ENCODE measurements around the gene NRXN3.

Gene NRXN3

GRCh38 chr14:79037106-79037505, 866.9 kb downstream of the NRXN3 start:
- no peak for DNase-seq

- no peak for DNase-seq
Measured at GRCh38 chr14:79037593-79037992, 867.4 kb downstream of the NRXN3 start.

GRCh38 chr14:79040790-79041189, 870.6 kb downstream of the NRXN3 start:
- DNase-seq: no peak

- DNase-seq: no peak
Measured at GRCh38 chr14:79043194-79043889, 873.2 kb downstream of the NRXN3 start.

- no peak for DNase-seq
Measured at GRCh38 chr14:79044894-79045624, 874.9 kb downstream of the NRXN3 start.

- no peak for DNase-seq
Measured at GRCh38 chr14:79050787-79051727, 880.9 kb downstream of the NRXN3 start.

- no peak for DNase-seq
Measured at GRCh38 chr14:79051742-79052141, 881.6 kb downstream of the NRXN3 start.

- no peak for DNase-seq
Measured at GRCh38 chr14:79056879-79057278, 886.7 kb downstream of the NRXN3 start.

- DNase-seq: no peak
Measured at GRCh38 chr14:79057333-79057732, 887.2 kb downstream of the NRXN3 start.

- no peak for DNase-seq
Measured at GRCh38 chr14:79062226-79062625, 892.1 kb downstream of the NRXN3 start.

GRCh38 chr14:79064214-79064613, 894.0 kb downstream of the NRXN3 start:
- DNase-seq: no peak

GRCh38 chr14:79074510-79074909, 904.3 kb downstream of the NRXN3 start:
- no peak for DNase-seq

GRCh38 chr14:79076428-79076827, 906.3 kb downstream of the NRXN3 start:
- DNase-seq: no peak

- DNase-seq: no peak
Measured at GRCh38 chr14:79077096-79077495, 906.9 kb downstream of the NRXN3 start.

- no peak for DNase-seq
Measured at GRCh38 chr14:79080040-79080439, 909.9 kb downstream of the NRXN3 start.

- DNase-seq: no peak
Measured at GRCh38 chr14:79082883-79083282, 912.7 kb downstream of the NRXN3 start.

GRCh38 chr14:79083356-79083755, 913.2 kb downstream of the NRXN3 start:
- no peak for DNase-seq

- no peak for DNase-seq
Measured at GRCh38 chr14:79084861-79085260, 914.7 kb downstream of the NRXN3 start.

- DNase-seq: no peak
Measured at GRCh38 chr14:79089576-79089975, 919.4 kb downstream of the NRXN3 start.

- no peak for DNase-seq
Measured at GRCh38 chr14:79090641-79091180, 920.5 kb downstream of the NRXN3 start.

- no peak for DNase-seq
Measured at GRCh38 chr14:79091381-79091963, 921.3 kb downstream of the NRXN3 start.

GRCh38 chr14:79093531-79093930, 923.4 kb downstream of the NRXN3 start:
- DNase-seq: no peak

- DNase-seq: no peak
Measured at GRCh38 chr14:79094951-79095350, 924.8 kb downstream of the NRXN3 start.
